Neural progenitor cell (in vitro differentiated cells): ENCODE data around the gene NF1. TPM values are rescaled to one million over a fixed set of nuclear protein-coding genes. Genes with fewer than 3 reads are reported as not detected.
A peak's percentile ranks its signal among the peaks of the same experiment; 100 is the strongest.

Experiments used
- DNase-seq: peaks from one replicate; pipeline ENCODE4 v3.0.0-alpha.2; 2016; ENCODE audit warnings: low spot score
- H2AFZ ChIP-seq: fragments of 200-600 bp; sonication (generic); replicated peaks from 2 replicates; pipeline ENCODE4 v1.6.1; 2016; ENCODE audit warnings: antibody characterized with exemption
- H3F3A ChIP-seq: fragments of 200-600 bp; sonication (generic); 2 replicates; pipeline ENCODE4 v1.6.1; 2016; ENCODE audit warnings: antibody characterized with exemption, low read depth
- H3K27ac ChIP-seq: fragments of 200-600 bp; sonication (generic); 2 replicates; pipeline ENCODE4 v1.5.1; 2016; ENCODE audit warnings: mild to moderate bottlenecking
- H3K27me3 ChIP-seq: fragments of 200-600 bp; sonication (generic); 2 replicates; pipeline ENCODE4 v1.6.1; 2016; ENCODE audit warnings: mild to moderate bottlenecking, moderate library complexity
- H3K36me3 ChIP-seq: fragments of 200-600 bp; sonication (generic); 2 replicates; pipeline ENCODE4 v1.5.1; 2016
- H3K4me1 ChIP-seq: fragments of 200-600 bp; sonication (generic); 2 replicates; pipeline ENCODE4 v1.6.1; 2016; ENCODE audit warnings: mixed run types
- H3K4me2 ChIP-seq: fragments of 200-600 bp; sonication (generic); 2 replicates; pipeline ENCODE4 v1.6.1; 2016
- H3K4me3 ChIP-seq: fragments of 200-600 bp; sonication (generic); 2 replicates; pipeline ENCODE4 v1.5.1; 2016
- H3K79me2 ChIP-seq: fragments of 200-600 bp; sonication (generic); 2 replicates; pipeline ENCODE4 v1.6.1; 2016; ENCODE audit warnings: low read depth
- H3K9ac ChIP-seq: fragments of 200-600 bp; sonication (generic); 2 replicates; pipeline ENCODE4 v1.6.1; 2016
- H3K9me3 ChIP-seq: fragments of 200-600 bp; sonication (generic); 2 replicates; pipeline ENCODE4 v1.5.1; 2016; ENCODE audit warnings: low read depth
- H4K20me1 ChIP-seq: fragments of 200-600 bp; sonication (generic); 2 replicates; pipeline ENCODE4 v1.6.1; 2016; ENCODE audit warnings: low read depth
- H3K27ac Mint-ChIP-seq: 3 replicates; pipeline ENCODE4 v1.8.0; 2021; ENCODE audit warnings: mixed read lengths
- H3K27me3 Mint-ChIP-seq: 2 replicates; pipeline ENCODE4 v1.8.0; 2022; ENCODE audit warnings: low read depth, mild to moderate bottlenecking, inconsistent platforms, moderate library complexity, mixed read lengths; ENCODE audit not compliant: insufficient read depth
- H3K36me3 Mint-ChIP-seq: 3 replicates; pipeline ENCODE4 v1.8.0; 2021; ENCODE audit warnings: mixed read lengths
- H3K4me1 Mint-ChIP-seq: 3 replicates; pipeline ENCODE4 v1.8.0; 2021; ENCODE audit warnings: mixed read lengths
- H3K4me3 Mint-ChIP-seq: 3 replicates; pipeline ENCODE4 v1.8.0; 2021; ENCODE audit warnings: mild to moderate bottlenecking, moderate library complexity, mixed read lengths
- H3K9me3 Mint-ChIP-seq: 3 replicates; pipeline ENCODE4 v1.8.0; 2020; ENCODE audit warnings: mixed read lengths
- CTCF ChIP-seq: fragments of 200-600 bp; sonication (generic); IDR thresholded peaks from 2 replicates; pipeline ENCODE4 v1.5.1; 2017; ENCODE audit warnings: antibody characterized with exemption, mild to moderate bottlenecking
- EZH2 ChIP-seq: fragments of 200-600 bp; sonication (generic); IDR thresholded peaks from 2 replicates; pipeline ENCODE4 v1.6.1; 2017; ENCODE audit warnings: antibody characterized with exemption, mild to moderate bottlenecking, moderate library complexity
- EZH2phosphoT487 ChIP-seq: fragments of 200-600 bp; sonication (generic); IDR thresholded peaks from 2 replicates; pipeline ENCODE4 v1.6.1; 2017; ENCODE audit warnings: antibody characterized with exemption
- total RNA-seq: library from RNA; depleted of rRNA; stranded (reverse); fragments of >200 nt; gene quantifications from 2 replicates; pipeline ENCODE4 v1.2.3, GENCODE V29; 2015; ENCODE audit warnings: low replicate concordance

Gene NF1
- total RNA-seq, 1 donor from 2014 or later, result 54.8 TPM

GRCh38 chr17:31128241-31128640, 33.5 kb downstream of the NF1 start:
- peaks cover 8% of the 10 kb centered on the region for H3K4me1 ChIP-seq
- H3F3A ChIP-seq, result no peaks in the 10 kb centered on the region
- no peak overlapping the region for H2AFZ ChIP-seq
- TF ChIP-seq CTCF, result no peak
- TF ChIP-seq EZH2phosphoT487, result no peak
- no peak for TF ChIP-seq EZH2
- no peak overlapping the region for H3K9ac ChIP-seq
- Mint-ChIP-seq H3K27me3 (no peaks in the 10 kb centered on the region), H3K4me3 (no peak overlapping the region), H3K36me3 (peaks cover 22% of the 10 kb centered on the region), H3K27ac (no peak overlapping the region), H3K4me1 (peaks cover 4% of the 10 kb centered on the region), H3K9me3 (peaks cover 13% of the 10 kb centered on the region)
- peaks cover 27% of the 10 kb centered on the region for H4K20me1 ChIP-seq
- H3K27ac ChIP-seq, result no peak overlapping the region
- no peak overlapping the region for H3K4me2 ChIP-seq
- no peak overlapping the region for H3K4me3 ChIP-seq
- H3K27me3 ChIP-seq, result no peaks in the 10 kb centered on the region
- no peaks in the 10 kb centered on the region for H3K36me3 ChIP-seq
- no peak for DNase-seq
- no peaks in the 10 kb centered on the region for H3K9me3 ChIP-seq
- peaks cover 99% of the 10 kb centered on the region for H3K79me2 ChIP-seq

GRCh38 chr17:31130286-31131224, 35.8 kb downstream of the NF1 start:
- Histone ChIP-seq H3K79me2 (peaks cover 99% of the 10 kb centered on the region), H3K27me3 (no peaks in the 10 kb centered on the region), H4K20me1 (peaks cover 22% of the 10 kb centered on the region), H3K4me3 (no peak overlapping the region), H3K36me3 (no peaks in the 10 kb centered on the region), H3K4me1 (peaks cover 8% of the 10 kb centered on the region), H2AFZ (no peak overlapping the region), H3F3A (no peaks in the 10 kb centered on the region), H3K4me2 (no peak overlapping the region), H3K9me3 (no peaks in the 10 kb centered on the region), H3K9ac (no peak overlapping the region), H3K27ac (peak overlapping the region; percentile 56)
- no peak for TF ChIP-seq EZH2phosphoT487
- no peak for TF ChIP-seq EZH2
- no peak for TF ChIP-seq CTCF
- no peak overlapping the region for H3K4me3 Mint-ChIP-seq
- H3K27ac Mint-ChIP-seq, result no peak overlapping the region
- H3K27me3 Mint-ChIP-seq, result no peaks in the 10 kb centered on the region
- DNase-seq, result peak; percentile 12
- peaks cover 13% of the 10 kb centered on the region for H3K9me3 Mint-ChIP-seq
- H3K4me1 Mint-ChIP-seq, result peaks cover 4% of the 10 kb centered on the region
- peaks cover 26% of the 10 kb centered on the region for H3K36me3 Mint-ChIP-seq

- Histone ChIP-seq H3K27me3 (no peaks in the 10 kb centered on the region), H3K79me2 (peaks cover 97% of the 10 kb centered on the region), H3K27ac (peak overlapping the region; percentile 56), H4K20me1 (peaks cover 18% of the 10 kb centered on the region), H3K4me3 (no peak overlapping the region), H3K36me3 (no peaks in the 10 kb centered on the region), H3K9ac (no peak overlapping the region), H3F3A (no peaks in the 10 kb centered on the region), H3K4me2 (no peak overlapping the region), H3K9me3 (no peaks in the 10 kb centered on the region), H3K4me1 (peaks cover 8% of the 10 kb centered on the region), H2AFZ (no peak overlapping the region)
- no peaks in the 10 kb centered on the region for H3K27me3 Mint-ChIP-seq
- H3K36me3 Mint-ChIP-seq, result peaks cover 30% of the 10 kb centered on the region
- H3K4me1 Mint-ChIP-seq, result peaks cover 4% of the 10 kb centered on the region
- H3K4me3 Mint-ChIP-seq, result no peak overlapping the region
- TF ChIP-seq EZH2 (no peak), EZH2phosphoT487 (no peak), CTCF (no peak)
- H3K27ac Mint-ChIP-seq, result peak overlapping the region; percentile 67
- DNase-seq, result no peak
- H3K9me3 Mint-ChIP-seq, result peaks cover 15% of the 10 kb centered on the region
Measured at GRCh38 chr17:31131299-31131698, 36.5 kb downstream of the NF1 start.
